Measurements from ENCODE around the gene GLB1L. TPM values are rescaled to one million over a fixed set of nuclear protein-coding genes. Genes with fewer than 3 reads are reported as not detected.

The GLB1L gene
- total RNA-seq, 1 experiment from 2014 or later, result 4.9 TPM

- Mint-ChIP-seq H3K27me3 (ENCODE audit: insufficient read depth, unreplicated experiment) (no peaks in the 10 kb centered on the region), H3K4me3 (ENCODE audit: unreplicated experiment) (peak overlapping the region; percentile 100), H3K4me1 (ENCODE audit: insufficient read depth, unreplicated experiment) (peaks cover 12% of the 10 kb centered on the region), H3K9me3 (ENCODE audit: unreplicated experiment) (no peaks in the 10 kb centered on the region), H3K27ac (ENCODE audit: low read depth, unreplicated experiment) (peak overlapping the region; percentile 99), H3K36me3 (ENCODE audit: insufficient read depth, unreplicated experiment) (peaks cover 64% of the 10 kb centered on the region)
- BruUV-seq (replicated peaks), result no TSS peak
- intact Hi-C loops (cut with micrococcal nuclease), result loop anchor here (2.0 kb wide), 2 partner anchors 51 to 67 kb away; partner anchors contain the start of gene DNAJB2
- TF ChIP-seq CTCF (IDR thresholded peaks at IDR 0.05; ENCODE audit: unreplicated experiment), result no peak
- CTCF ChIA-PET, result interaction anchor here (0.7 to 4.9 kb wide), 5 partner anchors 13 to 320 kb away, joined by 3 to 41 read pairs (median 7); no protein-coding TSS in a partner anchor
- no peak for DNase-seq (ENCODE audit: unreplicated experiment)
- POLR2A ChIA-PET, result interaction anchor here (0.6 to 14.6 kb wide), 21 partner anchors 11 to 695 kb away, joined by 3 to 401 read pairs (median 12); partner anchors contain the start of genes ABCB6, CNPPD1, DNAJB2 and DNPEP
Measured at GRCh38 chr2:219228041-219228910, 17.0 kb downstream of the GLB1L start.

GRCh38 chr2:219225350-219225749, 19.9 kb downstream of the GLB1L start:
- DNase-seq (ENCODE audit: unreplicated experiment), result no peak
- H3K36me3 Mint-ChIP-seq (ENCODE audit: insufficient read depth, unreplicated experiment), result peaks cover 56% of the 10 kb centered on the region
- H3K27ac Mint-ChIP-seq (ENCODE audit: low read depth, unreplicated experiment), result peak overlapping the region; percentile 57
- ChIA-PET CTCF (interaction anchor here (0.7 to 1.5 kb wide), 3 partner anchors 61 to 73 kb away, joined by 3 to 5 read pairs (median 4); no protein-coding TSS in a partner anchor), POLR2A (interaction anchor here (1.6 to 2.9 kb wide), 3 partner anchors 18 to 19 kb away, joined by 5 to 13 read pairs (median 6); partner anchors contain the start of genes GLB1L, STK16 and ZFAND2B)
- H3K27me3 Mint-ChIP-seq (ENCODE audit: insufficient read depth, unreplicated experiment), result no peaks in the 10 kb centered on the region
- H3K9me3 Mint-ChIP-seq (ENCODE audit: unreplicated experiment), result no peaks in the 10 kb centered on the region
- no TSS peak for BruUV-seq (replicated peaks)
- intact Hi-C loops (cut with micrococcal nuclease), result no loop called here
- H3K4me3 Mint-ChIP-seq (ENCODE audit: unreplicated experiment), result no peak overlapping the region
- TF ChIP-seq CTCF (IDR thresholded peaks at IDR 0.05; ENCODE audit: unreplicated experiment), result no peak
- peaks cover 12% of the 10 kb centered on the region for H3K4me1 Mint-ChIP-seq (ENCODE audit: insufficient read depth, unreplicated experiment)

GRCh38 chr2:219223831-219224610, 21.2 kb downstream of the GLB1L start:
- CTCF ChIA-PET, result interaction anchor here (0.6 kb wide), 1 partner anchor 50 kb away, joined by 3 read pairs; no protein-coding TSS in a partner anchor

More at GRCh38 chr2:219223831-219224610, 21.2 kb downstream of the GLB1L start:
- Mint-ChIP-seq H3K27ac (ENCODE audit: low read depth, unreplicated experiment) (no peak overlapping the region), H3K36me3 (ENCODE audit: insufficient read depth, unreplicated experiment) (peaks cover 48% of the 10 kb centered on the region), H3K27me3 (ENCODE audit: insufficient read depth, unreplicated experiment) (no peaks in the 10 kb centered on the region), H3K4me1 (ENCODE audit: insufficient read depth, unreplicated experiment) (peaks cover 12% of the 10 kb centered on the region), H3K4me3 (ENCODE audit: unreplicated experiment) (no peak overlapping the region), H3K9me3 (ENCODE audit: unreplicated experiment) (no peaks in the 10 kb centered on the region)
- POLR2A ChIA-PET, result interaction anchor here (1.6 kb wide), 2 partner anchors 17 to 21 kb away, joined by 5 to 6 read pairs; partner anchors contain the start of genes GLB1L, STK16 and ZFAND2B
- intact Hi-C loops (cut with micrococcal nuclease), result no loop called here
- DNase-seq (ENCODE audit: unreplicated experiment), result no peak
- BruUV-seq (replicated peaks), result no TSS peak
- no peak for TF ChIP-seq CTCF (IDR thresholded peaks at IDR 0.05; ENCODE audit: unreplicated experiment)

Data from MCF 10A (cell line).